GM12874 (cell line): ENCODE measurements around the gene LTBP4.

Source experiments
- TF ChIP-seq, protein P1 (sequence below): IDR thresholded peaks from 2 replicates; pipeline ENCODE4 v1.5.1; 2011; ENCODE audit warnings: low read depth, mild to moderate bottlenecking, control low read depth, low read length, moderate library complexity; ENCODE audit not compliant: insufficient read depth

The LTBP4 gene

GRCh38 chr19:40588110-40588854 lies 12.9 kb upstream of the LTBP4 start:
- TF ChIP-seq, protein P1, sequence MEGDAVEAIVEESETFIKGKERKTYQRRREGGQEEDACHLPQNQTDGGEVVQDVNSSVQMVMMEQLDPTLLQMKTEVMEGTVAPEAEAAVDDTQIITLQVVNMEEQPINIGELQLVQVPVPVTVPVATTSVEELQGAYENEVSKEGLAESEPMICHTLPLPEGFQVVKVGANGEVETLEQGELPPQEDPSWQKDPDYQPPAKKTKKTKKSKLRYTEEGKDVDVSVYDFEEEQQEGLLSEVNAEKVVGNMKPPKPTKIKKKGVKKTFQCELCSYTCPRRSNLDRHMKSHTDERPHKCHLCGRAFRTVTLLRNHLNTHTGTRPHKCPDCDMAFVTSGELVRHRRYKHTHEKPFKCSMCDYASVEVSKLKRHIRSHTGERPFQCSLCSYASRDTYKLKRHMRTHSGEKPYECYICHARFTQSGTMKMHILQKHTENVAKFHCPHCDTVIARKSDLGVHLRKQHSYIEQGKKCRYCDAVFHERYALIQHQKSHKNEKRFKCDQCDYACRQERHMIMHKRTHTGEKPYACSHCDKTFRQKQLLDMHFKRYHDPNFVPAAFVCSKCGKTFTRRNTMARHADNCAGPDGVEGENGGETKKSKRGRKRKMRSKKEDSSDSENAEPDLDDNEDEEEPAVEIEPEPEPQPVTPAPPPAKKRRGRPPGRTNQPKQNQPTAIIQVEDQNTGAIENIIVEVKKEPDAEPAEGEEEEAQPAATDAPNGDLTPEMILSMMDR: no peak

DNA sequence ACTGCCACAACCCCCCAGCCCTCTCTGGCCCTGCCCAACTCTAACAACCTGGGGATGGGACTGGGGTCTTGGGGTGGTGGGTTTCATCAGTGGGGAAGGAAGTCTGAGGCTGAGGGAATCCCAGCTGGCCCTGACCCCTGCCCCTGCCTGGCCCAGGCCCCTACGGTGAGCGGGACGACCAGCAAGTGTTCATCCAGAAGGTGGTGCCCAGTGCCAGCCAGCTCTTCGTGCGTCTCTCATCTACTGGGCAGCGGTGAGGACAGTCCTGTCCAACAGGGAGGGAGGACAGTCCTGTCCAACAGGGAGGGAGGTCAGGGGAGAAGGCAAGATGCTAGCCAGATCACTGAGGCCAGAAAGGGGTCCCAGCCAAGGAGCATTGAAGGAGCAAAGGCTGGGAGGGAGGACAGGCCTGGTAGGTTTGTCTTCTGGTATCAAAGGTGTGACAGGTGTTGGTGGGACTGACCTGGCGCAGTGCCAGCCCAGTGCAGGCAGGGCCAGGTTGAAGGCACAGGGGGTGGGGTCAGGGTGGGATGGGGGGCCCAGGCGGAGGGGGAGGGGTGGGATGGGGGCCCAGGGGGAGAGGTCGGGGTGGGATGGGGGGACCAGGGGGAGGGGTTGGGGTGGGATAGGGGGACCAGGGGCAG lies 12.1 kb upstream of the LTBP4 start:
- TF ChIP-seq, protein P1: no peak

DNA sequence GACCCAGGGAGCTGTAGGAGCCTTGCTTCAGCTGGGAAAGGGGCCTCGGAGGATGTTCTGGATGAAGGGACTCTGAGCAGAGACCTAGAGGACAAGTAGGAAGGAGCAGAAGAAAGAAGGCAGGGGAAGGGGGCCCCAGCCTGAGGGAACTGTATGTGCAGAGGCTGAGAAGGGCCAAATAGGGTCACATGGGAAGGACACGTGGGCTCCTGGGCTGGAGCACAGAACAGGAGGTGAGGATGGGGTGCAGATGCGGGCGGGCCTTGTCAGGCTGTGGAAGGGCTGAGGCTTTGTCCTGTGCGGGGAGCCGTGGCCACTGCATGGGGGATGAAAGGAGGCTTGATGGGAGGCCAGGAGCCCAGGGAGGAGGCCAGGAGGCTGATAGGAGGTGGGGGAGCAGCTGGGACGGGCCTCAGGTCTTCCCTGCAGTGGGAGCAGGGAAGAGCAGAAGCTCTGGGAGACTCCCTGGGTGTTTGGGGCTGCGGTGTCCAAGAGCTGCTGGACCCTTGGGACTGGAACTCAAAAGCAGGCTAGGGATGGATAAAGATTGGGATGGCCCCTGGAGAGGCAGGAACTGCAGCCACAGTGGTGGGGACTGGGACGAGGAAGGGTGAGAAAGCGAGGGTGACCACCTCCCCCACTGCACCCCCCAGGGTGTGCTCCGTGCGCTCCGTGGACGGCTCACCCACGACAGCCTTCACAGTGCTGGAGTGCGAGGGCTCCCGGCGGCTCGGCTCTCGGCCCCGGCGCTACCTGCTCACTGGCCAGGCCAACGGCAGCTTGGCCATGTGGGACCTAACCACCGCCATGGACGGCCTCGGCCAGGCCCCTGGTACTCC lies 11.4 kb upstream of the LTBP4 start:
- TF ChIP-seq, protein P1: no peak

DNA sequence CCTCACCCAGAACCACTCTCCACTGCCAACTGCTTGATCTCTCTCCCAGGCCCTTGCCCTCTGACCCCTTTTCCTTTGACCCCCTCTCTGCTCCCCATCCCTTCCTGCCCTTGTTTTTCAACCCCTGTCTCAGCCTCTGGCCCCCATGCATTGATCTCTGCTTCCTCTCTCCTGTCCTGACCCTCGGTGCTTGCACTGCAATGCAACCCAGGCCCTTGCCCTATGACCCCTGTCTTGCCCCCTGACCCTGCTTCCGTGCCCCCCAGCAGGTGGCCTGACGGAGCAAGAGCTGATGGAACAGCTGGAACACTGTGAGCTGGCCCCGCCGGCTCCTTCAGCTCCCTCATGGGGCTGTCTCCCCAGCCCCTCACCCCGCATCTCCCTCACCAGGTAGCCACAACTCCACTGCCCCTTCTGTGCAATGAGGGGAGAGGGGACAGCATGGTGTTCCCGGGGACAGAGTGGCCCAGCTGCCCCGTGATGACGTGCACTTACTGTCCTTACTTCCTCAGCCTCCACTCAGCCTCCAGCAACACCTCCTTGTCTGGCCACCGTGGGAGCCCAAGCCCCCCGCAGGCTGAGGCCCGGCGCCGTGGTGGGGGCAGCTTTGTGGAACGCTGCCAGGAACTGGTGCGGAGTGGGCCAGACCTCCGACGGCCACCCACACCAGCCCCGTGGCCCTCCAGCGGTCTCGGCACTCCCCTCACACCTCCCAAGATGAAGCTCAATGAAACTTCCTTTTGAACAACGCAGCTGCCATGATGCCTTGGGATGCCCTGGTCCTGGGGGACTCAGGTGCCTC lies 10.5 kb upstream of the LTBP4 start:
- TF ChIP-seq, protein P1: no peak

- TF ChIP-seq, protein P1: no peak
Observed at GRCh38 chr19:40592170-40592569, 9.0 kb upstream of the LTBP4 start.

- TF ChIP-seq, protein P1: no peak
Observed at GRCh38 chr19:40594255-40594654, 6.9 kb upstream of the LTBP4 start.
